Activated CD8-positive, alpha-beta memory T cell treated with anti-CD3 and anti-CD28 coated beads, Interleukin-2, amount 10 ng/mL, durations not matched to agents 7 days and 5 days (primary cell): Measurements from ENCODE around the gene IPO4. TPM values are rescaled to one million over a fixed set of nuclear protein-coding genes. Genes with fewer than 3 reads are reported as not detected.

Experiments used
- ATAC-seq: fragments of 150-1000 bp; cut with Tn5 transposase; one replicate; pipeline ENCODE4 v1.10.0; 2021; ENCODE audit warnings: moderate library complexity
- CTCF ChIA-PET: fragments of 350-600 bp; sonication (Branson Sonifier 250); formaldehyde crosslinking; loops from one replicate; lab custom pipeline; 2021; ENCODE audit warnings: antibody characterized with exemption; lab: Charles Lee
- DNase-seq: peaks from one replicate; pipeline ENCODE4 v3.0.0-alpha.2; 2020
- H3K27ac Mint-ChIP-seq: one replicate; pipeline ENCODE4 v1.8.0; 2021; ENCODE audit warnings: mild to moderate bottlenecking, mixed read lengths
- H3K27me3 Mint-ChIP-seq: one replicate; pipeline ENCODE4 v1.8.0; 2021; ENCODE audit warnings: mixed read lengths
- H3K36me3 Mint-ChIP-seq: one replicate; pipeline ENCODE4 v1.8.0; 2021; ENCODE audit warnings: mild to moderate bottlenecking, mixed read lengths
- H3K4me1 Mint-ChIP-seq: one replicate; pipeline ENCODE4 v1.8.0; 2021; ENCODE audit warnings: mixed read lengths
- H3K4me3 Mint-ChIP-seq: one replicate; pipeline ENCODE4 v1.8.0; 2021; ENCODE audit warnings: mild to moderate bottlenecking, moderate library complexity, mixed read lengths
- H3K9me3 Mint-ChIP-seq: one replicate; pipeline ENCODE4 v1.8.0; 2022; ENCODE audit warnings: low read depth, mixed read lengths
- total RNA-seq, 2 experiments: library from RNA; stranded (reverse); gene quantifications; one replicate each; pipeline ENCODE4 v1.2.3, GENCODE V29; 2021

IPO4 gene
- total RNA-seq, 2 experiments from 2014 or later, result 32.4 to 54.9 TPM

- Mint-ChIP-seq H3K27ac (no peak overlapping the region), H3K9me3 (no peaks in the 10 kb centered on the region), H3K27me3 (no peaks in the 10 kb centered on the region), H3K4me3 (no peak overlapping the region), H3K36me3 (peaks cover 65% of the 10 kb centered on the region), H3K4me1 (peaks cover 22% of the 10 kb centered on the region)
- ATAC-seq (no peak), DNase-seq (no peak)
- CTCF ChIA-PET, result interaction anchor here (1.0 kb wide), 1 partner anchor 11 kb away, joined by 5 read pairs; the partner anchor contains the start of genes PSME2 and RNF31
Observed at GRCh38 chr14:24157331-24157730, 31.3 kb downstream of the IPO4 start.

- no peak for DNase-seq
- CTCF ChIA-PET, result interaction anchor here (1.0 kb wide), 1 partner anchor 10 kb away, joined by 5 read pairs; the partner anchor contains the start of genes PSME2 and RNF31
- H3K9me3 Mint-ChIP-seq, result no peaks in the 10 kb centered on the region
Observed at GRCh38 chr14:24156840-24157239, 31.8 kb downstream of the IPO4 start.

DNA sequence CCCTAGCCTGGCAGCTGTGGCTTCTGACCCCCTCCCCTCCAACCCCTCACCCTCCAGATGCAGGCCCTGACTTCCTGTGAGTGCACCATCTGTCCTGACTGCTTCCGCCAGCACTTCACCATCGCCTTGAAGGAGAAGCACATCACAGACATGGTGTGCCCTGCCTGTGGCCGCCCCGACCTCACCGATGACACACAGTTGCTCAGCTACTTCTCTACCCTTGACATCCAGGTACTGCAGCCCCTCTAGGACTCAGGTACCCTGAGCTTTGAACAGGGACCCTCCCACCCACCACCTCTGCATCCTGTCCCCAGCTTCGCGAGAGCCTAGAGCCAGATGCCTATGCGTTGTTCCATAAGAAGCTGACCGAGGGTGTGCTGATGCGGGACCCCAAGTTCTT lies 33.5 kb downstream of the IPO4 start:
- no peaks in the 10 kb centered on the region for H3K9me3 Mint-ChIP-seq
- H3K36me3 Mint-ChIP-seq, result peaks cover 65% of the 10 kb centered on the region
- CTCF ChIA-PET, result interaction anchor here (1.1 kb wide), 1 partner anchor 14 kb away, joined by 3 read pairs; the partner anchor contains the start of gene EMC9
- peaks cover 16% of the 10 kb centered on the region for H3K4me1 Mint-ChIP-seq
- H3K27me3 Mint-ChIP-seq, result no peaks in the 10 kb centered on the region
- no peak overlapping the region for H3K4me3 Mint-ChIP-seq
- no peak for ATAC-seq
- no peak overlapping the region for H3K27ac Mint-ChIP-seq
- no peak for DNase-seq

More at GRCh38 chr14:24156840-24157239, 31.8 kb downstream of the IPO4 start:
- H3K27ac Mint-ChIP-seq, result peak overlapping the region; percentile 56
- peaks cover 18% of the 10 kb centered on the region for H3K4me1 Mint-ChIP-seq
- no peaks in the 10 kb centered on the region for H3K27me3 Mint-ChIP-seq
- no peak for ATAC-seq
- peaks cover 64% of the 10 kb centered on the region for H3K36me3 Mint-ChIP-seq
- H3K4me3 Mint-ChIP-seq, result no peak overlapping the region

DNA sequence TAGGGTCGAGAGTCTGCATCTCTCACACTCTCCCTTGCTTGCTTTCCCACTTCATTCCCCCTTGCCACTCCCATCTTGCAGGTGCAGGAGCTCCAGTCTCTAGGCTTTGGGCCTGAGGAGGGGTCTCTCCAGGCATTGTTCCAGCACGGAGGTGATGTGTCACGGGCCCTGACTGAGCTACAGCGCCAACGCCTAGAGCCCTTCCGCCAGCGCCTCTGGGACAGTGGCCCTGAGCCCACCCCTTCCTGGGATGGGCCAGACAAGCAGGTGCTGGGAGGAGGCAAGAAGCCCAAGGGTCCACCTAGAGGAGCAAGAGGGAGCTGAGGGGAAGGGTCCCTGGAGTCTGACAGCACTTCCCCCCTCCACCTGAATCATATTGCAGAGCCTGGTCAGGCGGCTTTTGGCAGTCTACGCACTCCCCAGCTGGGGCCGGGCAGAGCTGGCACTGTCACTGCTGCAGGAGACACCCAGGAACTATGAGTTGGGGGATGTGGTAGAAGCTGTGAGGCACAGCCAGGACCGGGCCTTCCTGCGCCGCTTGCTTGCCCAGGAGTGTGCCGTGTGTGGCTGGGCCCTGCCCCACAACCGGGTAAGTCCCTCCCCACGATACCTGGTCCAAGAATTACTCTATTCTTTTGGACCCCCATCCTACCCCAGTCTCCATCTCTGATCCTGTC lies 37.1 kb downstream of the IPO4 start:
- H3K4me3 Mint-ChIP-seq, result no peak overlapping the region
- no peaks in the 10 kb centered on the region for H3K27me3 Mint-ChIP-seq
- H3K36me3 Mint-ChIP-seq, result peaks cover 66% of the 10 kb centered on the region

DNA sequence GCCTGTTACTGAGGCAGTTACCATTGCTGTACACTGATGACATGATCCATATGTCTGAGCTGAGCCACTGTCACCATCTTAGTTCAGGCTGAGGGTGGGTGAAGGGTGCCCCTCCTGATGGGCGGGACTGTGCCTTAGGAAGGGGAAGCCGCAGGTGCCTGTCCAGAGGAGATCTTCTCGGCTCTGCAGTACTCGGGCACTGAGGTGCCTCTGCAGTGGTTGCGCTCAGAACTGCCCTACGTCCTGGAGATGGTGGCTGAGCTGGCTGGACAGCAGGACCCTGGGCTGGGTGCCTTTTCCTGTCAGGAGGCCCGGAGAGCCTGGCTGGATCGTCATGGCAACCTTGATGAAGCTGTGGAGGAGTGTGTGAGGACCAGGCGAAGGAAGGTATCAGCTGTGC lies 37.6 kb downstream of the IPO4 start:
- Mint-ChIP-seq H3K9me3 (no peaks in the 10 kb centered on the region), H3K4me3 (no peak overlapping the region), H3K27ac (no peak overlapping the region), H3K27me3 (no peaks in the 10 kb centered on the region), H3K36me3 (peaks cover 67% of the 10 kb centered on the region), H3K4me1 (peaks cover 33% of the 10 kb centered on the region)
- CTCF ChIA-PET, result interaction anchor here (2.0 to 7.4 kb wide), 2 partner anchors 10 kb away, joined by 7 to 99 read pairs; partner anchors contain the start of genes EMC9 and IRF9
- DNase-seq (no peak), ATAC-seq (no peak)

More for the DNA sequence above, 37.1 kb downstream of the IPO4 start:
- Mint-ChIP-seq H3K9me3 (no peaks in the 10 kb centered on the region), H3K4me1 (peaks cover 33% of the 10 kb centered on the region), H3K27ac (no peak overlapping the region)
- DNase-seq (no peak), ATAC-seq (no peak)
- CTCF ChIA-PET, result interaction anchor here (1.0 to 7.4 kb wide), 3 partner anchors 10 to 15 kb away, joined by 3 to 99 read pairs (median 7); partner anchors contain the start of genes EMC9, IRF9 and PSME1

GRCh38 chr14:24150567-24150966 lies 38.0 kb downstream of the IPO4 start:
- Mint-ChIP-seq H3K36me3 (peaks cover 67% of the 10 kb centered on the region), H3K27me3 (no peaks in the 10 kb centered on the region)

GRCh38 chr14:24150061-24150460 lies 38.6 kb downstream of the IPO4 start:
- Mint-ChIP-seq H3K4me1 (peaks cover 43% of the 10 kb centered on the region), H3K9me3 (no peaks in the 10 kb centered on the region), H3K36me3 (peaks cover 68% of the 10 kb centered on the region), H3K27me3 (no peaks in the 10 kb centered on the region), H3K4me3 (no peak overlapping the region), H3K27ac (no peak overlapping the region)
- CTCF ChIA-PET, result interaction anchor here (2.0 to 7.4 kb wide), 2 partner anchors 9 to 11 kb away, joined by 7 to 99 read pairs; partner anchors contain the start of genes EMC9 and IRF9
- DNase-seq (no peak), ATAC-seq (no peak)

More at GRCh38 chr14:24150567-24150966, 38.0 kb downstream of the IPO4 start:
- Mint-ChIP-seq H3K9me3 (no peaks in the 10 kb centered on the region), H3K4me3 (no peak overlapping the region), H3K4me1 (peaks cover 37% of the 10 kb centered on the region), H3K27ac (no peak overlapping the region)
- no peak for DNase-seq
- CTCF ChIA-PET, result interaction anchor here (2.0 to 7.4 kb wide), 2 partner anchors 9 to 10 kb away, joined by 7 to 99 read pairs; partner anchors contain the start of genes EMC9 and IRF9
- no peak for ATAC-seq

DNA sequence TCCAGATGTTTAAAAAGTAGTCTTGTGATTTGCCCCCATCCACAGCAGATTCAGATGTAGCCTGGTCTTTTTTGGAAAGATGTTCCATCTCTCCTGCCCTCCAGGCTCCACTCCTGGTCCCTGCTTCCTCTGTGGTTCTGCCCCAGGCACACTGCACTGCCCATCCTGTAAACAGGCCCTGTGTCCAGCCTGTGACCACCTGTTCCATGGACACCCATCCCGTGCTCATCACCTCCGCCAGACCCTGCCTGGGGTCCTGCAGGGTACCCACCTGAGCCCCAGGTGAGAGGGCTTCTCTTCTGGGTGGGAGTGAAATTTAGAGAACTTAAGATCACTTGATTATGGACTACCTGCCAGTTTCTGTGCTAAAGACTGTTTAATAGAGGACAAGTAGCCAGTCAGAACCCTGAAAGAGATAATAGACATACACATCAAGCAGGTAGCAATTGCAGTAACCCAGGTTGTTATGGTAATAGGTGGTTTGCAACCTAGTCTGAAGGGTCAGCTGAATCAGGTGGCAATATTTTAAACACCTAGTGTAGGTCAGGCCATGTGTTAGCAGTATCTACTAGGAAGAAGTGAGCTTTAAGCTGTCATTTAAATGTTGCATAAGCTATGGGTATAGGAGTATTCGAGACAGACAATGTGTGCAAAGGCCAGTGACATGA lies 39.2 kb downstream of the IPO4 start:
- Mint-ChIP-seq H3K4me1 (peaks cover 47% of the 10 kb centered on the region), H3K36me3 (peaks cover 67% of the 10 kb centered on the region), H3K27me3 (no peaks in the 10 kb centered on the region), H3K9me3 (no peaks in the 10 kb centered on the region), H3K27ac (peak overlapping the region; percentile 15), H3K4me3 (peak overlapping the region; percentile 3)
- ATAC-seq, result no peak
- no peak for DNase-seq
- CTCF ChIA-PET, result interaction anchor here (1.3 to 7.4 kb wide), 4 partner anchors 8 to 41 kb away, joined by 3 to 99 read pairs (median 20); partner anchors contain the start of genes EMC9, IRF9 and PSME1

DNA sequence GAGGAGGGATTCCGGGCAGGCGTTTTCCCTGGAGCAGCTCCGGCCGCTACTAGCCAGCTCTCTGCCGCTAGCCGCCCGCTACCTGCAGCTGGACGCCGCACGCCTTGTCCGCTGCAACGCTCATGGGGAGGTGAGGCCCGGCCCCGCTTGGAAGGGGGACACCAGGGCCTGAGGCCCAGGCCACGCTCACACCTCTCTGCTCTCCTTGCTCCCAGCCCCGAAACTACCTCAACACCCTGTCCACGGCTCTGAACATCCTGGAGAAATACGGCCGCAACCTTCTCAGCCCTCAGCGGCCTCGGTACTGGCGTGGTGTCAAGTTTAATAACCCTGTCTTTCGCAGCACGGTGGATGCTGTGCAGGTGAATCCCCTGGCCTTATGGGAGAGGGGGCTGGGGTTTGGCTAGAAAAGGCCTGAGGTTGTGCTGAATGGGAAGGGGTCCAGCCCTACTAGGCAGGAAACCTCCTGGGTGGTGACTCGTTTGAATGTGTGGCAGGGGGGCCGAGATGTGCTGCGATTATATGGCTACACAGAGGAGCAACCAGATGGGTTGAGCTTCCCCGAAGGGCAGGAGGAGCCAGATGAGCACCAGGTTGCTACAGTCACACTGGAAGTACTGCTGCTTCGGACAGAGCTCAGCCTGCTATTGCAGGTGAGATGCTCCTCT lies 40.7 kb downstream of the IPO4 start:
- Mint-ChIP-seq H3K9me3 (no peaks in the 10 kb centered on the region), H3K36me3 (peaks cover 75% of the 10 kb centered on the region), H3K4me3 (peak overlapping the region; percentile 94), H3K4me1 (peaks cover 62% of the 10 kb centered on the region), H3K27me3 (no peaks in the 10 kb centered on the region), H3K27ac (peak overlapping the region; percentile 86)
- CTCF ChIA-PET, result interaction anchor here (0.7 to 7.4 kb wide), 8 partner anchors 8 to 57 kb away, joined by 3 to 99 read pairs (median 6); partner anchors contain the start of genes DCAF11, IRF9, NRL and PSME1
- ATAC-seq (no peak), DNase-seq (no peak)

DNA sequence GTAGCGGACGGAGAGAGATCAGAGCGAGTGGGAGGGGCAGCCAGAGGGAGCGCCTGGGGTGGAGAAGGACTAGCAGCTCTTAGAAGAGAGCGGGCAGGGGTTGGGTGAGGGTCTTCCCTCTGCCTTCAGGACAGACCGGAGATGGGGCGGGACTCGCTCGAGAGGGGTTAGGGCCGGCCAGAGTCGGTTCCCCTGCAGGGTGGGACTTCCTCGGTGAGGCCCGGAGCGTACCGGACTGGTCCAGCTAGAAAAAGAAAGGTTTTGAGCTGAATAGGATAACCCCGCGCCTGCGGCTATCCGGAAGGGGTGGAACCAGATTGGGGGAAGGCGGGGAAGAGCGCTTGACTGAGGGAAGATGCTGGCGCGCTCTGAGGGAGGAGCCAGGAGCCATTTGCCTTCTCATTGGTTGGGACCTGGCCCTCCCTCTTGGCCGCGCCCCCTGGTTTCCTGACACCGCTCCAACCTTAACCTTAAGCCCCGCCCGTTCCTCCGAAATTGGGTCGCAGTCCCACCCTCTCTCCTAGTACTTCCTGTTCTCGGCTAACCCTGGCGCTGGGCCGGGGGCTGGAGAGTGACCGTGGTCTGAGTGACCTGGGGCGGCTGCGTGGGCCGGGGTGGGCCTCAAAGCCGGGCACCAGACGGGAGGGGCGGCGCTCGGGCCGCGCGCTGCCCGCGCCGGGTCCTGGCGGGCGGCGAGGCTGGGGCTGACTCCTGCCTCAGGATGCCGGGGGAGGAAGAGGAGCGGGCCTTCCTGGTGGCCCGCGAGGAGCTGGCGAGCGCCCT lies 41.4 kb downstream of the IPO4 start, which contains the start of gene RNF31:
TSS of gene RNF31 (plus strand) at position 521 of the 783 bp plus-strand sequence. CDS start at position 722, 201 bp downstream.
- Mint-ChIP-seq H3K4me3 (peak within 1 kb of the TSS; percentile 94), H3K9me3 (no peaks in the 10 kb centered on the region), H3K27ac (peak within 1 kb of the TSS; percentile 99), H3K27me3 (no peaks in the 10 kb centered on the region), H3K4me1 (peaks cover 67% of the 10 kb centered on the region), H3K36me3 (peaks cover 75% of the 10 kb centered on the region)
- CTCF ChIA-PET, result interaction anchor here (0.7 to 7.4 kb wide), 11 partner anchors 9 to 95 kb away, joined by 3 to 99 read pairs (median 5); partner anchors contain the start of genes DCAF11, IRF9, NRL and PSME1
- DNase-seq (peak; percentile 99), ATAC-seq (peak; percentile 88)

GRCh38 chr14:24146453-24146977 lies 42.1 kb downstream of the IPO4 start, which contains the start of gene PSME2:
Gene PSME2, minus strand, starts transcription at chr14:24146610. Its CDS starts 29 bp downstream, at chr14:24146581.
- H3K4me3 Mint-ChIP-seq, result peak within 1 kb of the TSS; percentile 94
- peaks cover 72% of the 10 kb centered on the region for H3K4me1 Mint-ChIP-seq
- H3K9me3 Mint-ChIP-seq, result no peaks in the 10 kb centered on the region
- CTCF ChIA-PET, result interaction anchor here (1.2 to 7.4 kb wide), 10 partner anchors 10 to 164 kb away, joined by 3 to 99 read pairs (median 6); partner anchors contain the start of genes DCAF11, IRF9, LTB4R and NRL
- ATAC-seq, result peak; percentile 71
- H3K36me3 Mint-ChIP-seq, result peaks cover 74% of the 10 kb centered on the region
- H3K27me3 Mint-ChIP-seq, result no peaks in the 10 kb centered on the region
- peak within 1 kb of the TSS; percentile 99 for H3K27ac Mint-ChIP-seq
- peak; percentile 97 for DNase-seq
